ENCODE measurements around the gene SERPINA3. TPM values are rescaled to one million over a fixed set of nuclear protein-coding genes. Genes with fewer than 3 reads are reported as not detected.

Gene SERPINA3
- total and polyA plus RNA-seq, 7 donors: 2.3 to 233 (median 94.5) TPM

- Histone ChIP-seq H3K27me3 (no peaks in the 10 kb centered on the region), H3K9me3 (no peaks in the 10 kb centered on the region), H3K4me1 (peaks cover 0 to 11% (median 3%) of the 10 kb centered on the region in 4 donors), H3K4me3 (no peak overlapping the region), H3K27ac (no peak overlapping the region), H3K36me3 (no peaks in the 10 kb centered on the region)
- intact Hi-C loops (cut with DNase I): no loop called here
- no peak for TF ChIP-seq EP300 (IDR thresholded peaks at IDR 0.05)
- no peak for TF ChIP-seq POLR2AphosphoS5 (IDR thresholded peaks at IDR 0.05)
- TF ChIP-seq CTCF (IDR thresholded peaks at IDR 0.05): no peak
- 67 to 79% methylated on average over 8 of the region's 8 CpGs for WGBS, 2 donors
- DNase-seq: peak; percentile 2
Observed at GRCh38 chr14:94660306-94660946, 48.2 kb downstream of the SERPINA3 start.

GRCh38 chr14:94663538-94663937, 51.3 kb downstream of the SERPINA3 start:
- intact Hi-C loops (cut with DNase I): no loop called here
- no peak for TF ChIP-seq CTCF (IDR thresholded peaks at IDR 0.05)
- TF ChIP-seq EP300 (IDR thresholded peaks at IDR 0.05): no peak
- no peak for TF ChIP-seq POLR2A (IDR thresholded peaks at IDR 0.05)
- TF ChIP-seq POLR2AphosphoS5 (IDR thresholded peaks at IDR 0.05): no peak
- Histone ChIP-seq H3K4me3 (no peak overlapping the region), H3K9me3 (no peaks in the 10 kb centered on the region), H3K27me3 (no peaks in the 10 kb centered on the region), H3K4me1 (peaks cover 0 to 7% (median 3%) of the 10 kb centered on the region in 4 donors), H3K36me3 (no peaks in the 10 kb centered on the region), H3K27ac (no peak overlapping the region)
- 37 to 45% methylated on average over 2 of the region's 2 CpGs for WGBS, 2 donors
- no peak for DNase-seq

- Histone ChIP-seq H3K27me3 (no peaks in the 10 kb centered on the region), H3K4me3 (no peak overlapping the region), H3K4me1 (peaks cover 0 to 7% (median 3%) of the 10 kb centered on the region in 4 donors), H3K36me3 (no peaks in the 10 kb centered on the region), H3K9me3 (no peaks in the 10 kb centered on the region), H3K27ac (no peak overlapping the region)
- 81 to 84% methylated on average over 11 of the region's 11 CpGs for WGBS, 2 donors
- TF ChIP-seq POLR2A (IDR thresholded peaks at IDR 0.05) (no peak), POLR2AphosphoS5 (IDR thresholded peaks at IDR 0.05) (no peak), CTCF (IDR thresholded peaks at IDR 0.05) (no peak), EP300 (IDR thresholded peaks at IDR 0.05) (no peak)
- intact Hi-C loops (cut with DNase I): no loop called here
- peak; percentile 53 for DNase-seq
Observed at GRCh38 chr14:94663965-94664704, 51.9 kb downstream of the SERPINA3 start.

- DNase-seq: peak; percentile 34
- peaks cover 0 to 7% (median 3%) of the 10 kb centered on the region in 4 donors for H3K4me1 ChIP-seq
- H3K27me3 ChIP-seq: no peaks in the 10 kb centered on the region
- no peaks in the 10 kb centered on the region for H3K9me3 ChIP-seq
- intact Hi-C loops (cut with DNase I): no loop called here
- 46 to 57% methylated on average over 4 of the region's 4 CpGs for WGBS, 2 donors
- TF ChIP-seq POLR2AphosphoS5 (IDR thresholded peaks at IDR 0.05) (peak in 2 of 4 donors; percentile 18 to 39), POLR2A (IDR thresholded peaks at IDR 0.05) (no peak), CTCF (IDR thresholded peaks at IDR 0.05) (no peak)
- H3K36me3 ChIP-seq: no peaks in the 10 kb centered on the region
- H3K27ac ChIP-seq: no peak overlapping the region
- H3K4me3 ChIP-seq: no peak overlapping the region
Observed at GRCh38 chr14:94665121-94665520, 52.9 kb downstream of the SERPINA3 start.

Data from sigmoid colon (tissue), 7 donors.